GM12878 (cell line): ENCODE data around the gene TATDN3. TPM values are rescaled to one million over a fixed set of nuclear protein-coding genes. Genes with fewer than 3 reads are reported as not detected.

Experiments
- ATAC-seq: fragments of 200-7000 bp; cut with Tn5 transposase; 3 replicates; pipeline ENCODE4 v1.9.1; 2020; ENCODE audit warnings: mild to moderate bottlenecking, moderate library complexity
- BruUV-seq: library from RNA; stranded (reverse); fragments of 400-500 nt; replicated peaks from 2 replicates; lab custom pipeline; 2021; lab: Mats Ljungman, UMichigan
- CTCF ChIA-PET: fragments of 300-600 bp; sonication (Branson Sonifier 250); formaldehyde crosslinking; extraction: SDS; loops from one replicate; lab custom pipeline; 2021; ENCODE audit warnings: inconsistent platforms; lab: Yijun Ruan, JAX
- POLR2A ChIA-PET: fragments of 350-600 bp; formaldehyde crosslinking; extraction: SDS; loops from one replicate; lab custom pipeline; 2021; ENCODE audit warnings: inconsistent platforms; lab: Charles Lee
- RAD21 ChIA-PET: fragments of 300-600 bp; sonication (Branson Sonifier 250); formaldehyde crosslinking; loops from one replicate; lab custom pipeline; 2023; ENCODE audit warnings: antibody characterized with exemption; ENCODE audit not compliant: unreplicated experiment; lab: Charles Lee
- SMC1A ChIA-PET: fragments of 300-600 bp; sonication (Branson Sonifier 250); formaldehyde crosslinking; loops from one replicate; lab custom pipeline; 2023; ENCODE audit not compliant: unreplicated experiment, uncharacterized antibody; lab: Charles Lee
- DNase-seq: peaks from one replicate; pipeline ENCODE4 v3.0.0-alpha.2; 2011; ENCODE audit warnings: low read depth, low spot score
- FAIRE-seq: peaks from 3 replicates; lab custom pipeline; 2011; peaks lifted over from hg19 to GRCh38; lab: Jason Lieb, UNC
- H2AFZ ChIP-seq: 2 replicates; pipeline ENCODE4 v1.6.0; 2011; ENCODE audit warnings: low read depth, low read length, control low read depth; ENCODE audit not compliant: control insufficient read depth
- H3K27ac ChIP-seq: 2 replicates; pipeline ENCODE4 v1.5.1; 2011; ENCODE audit warnings: control low read depth; ENCODE audit not compliant: control insufficient read depth, insufficient read depth
- H3K27me3 ChIP-seq, 2 experiments: replicated peaks in 1 of 2; 2 replicates each; pipeline versions ENCODE4 v1.6.0 to v1.6.1; 2011; ENCODE audit warnings: low read length in 1 of 2; ENCODE audit not compliant: control insufficient read depth in 2 of 2, insufficient read depth in 2 of 2
- H3K36me3 ChIP-seq, 2 experiments: 2 replicates each; pipeline ENCODE4 v1.5.1; 2011; ENCODE audit warnings: low read length in 1 of 2; ENCODE audit not compliant: control insufficient read depth in 2 of 2, insufficient read depth in 2 of 2
- H3K4me1 ChIP-seq: 2 replicates; pipeline ENCODE4 v1.6.1; 2011; ENCODE audit warnings: mild to moderate bottlenecking, low read length, moderate library complexity, mixed read lengths; ENCODE audit not compliant: control insufficient read depth, insufficient read depth
- H3K4me2 ChIP-seq: 2 replicates; pipeline ENCODE4 v1.6.0; 2011; ENCODE audit warnings: control low read depth; ENCODE audit not compliant: control insufficient read depth, insufficient read depth
- H3K4me3 ChIP-seq: fragments of 200-600 bp; sonication (generic); 2 replicates; pipeline ENCODE4 v1.5.1; 2016
- H3K79me2 ChIP-seq: 2 replicates; pipeline ENCODE4 v1.6.0; 2011; ENCODE audit warnings: low read length; ENCODE audit not compliant: control insufficient read depth, insufficient read depth
- H3K9ac ChIP-seq: 2 replicates; pipeline ENCODE4 v1.8.0; 2011; ENCODE audit warnings: low read length, control low read depth, mixed read lengths; ENCODE audit not compliant: control insufficient read depth, insufficient read depth
- H3K9me3 ChIP-seq: replicated peaks from 3 replicates; pipeline ENCODE4 v1.5.1; 2011; ENCODE audit warnings: mild to moderate bottlenecking, low read length; ENCODE audit not compliant: control insufficient read depth, insufficient read depth
- H4K20me1 ChIP-seq: 2 replicates; pipeline ENCODE4 v1.6.0; 2011; ENCODE audit not compliant: control insufficient read depth, insufficient read depth
- ETV6 ChIP-seq, 2 experiments: fragments of 450-650 bp in 1 of 2; IDR thresholded peaks in 1 of 2; conservative IDR thresholded peaks in 1 of 2; 2 replicates each; pipeline ENCODE4 v1.6.1; 2014; ENCODE audit warnings: antibody characterized with exemption in 1 of 2, borderline replicate concordance in 1 of 2, low read depth in 1 of 2, mild to moderate bottlenecking in 1 of 2, moderate library complexity in 1 of 2
- IKZF1 ChIP-seq: fragments of 450-650 bp; conservative IDR thresholded peaks from 2 replicates; pipeline ENCODE4 v1.6.1; 2017; ENCODE audit warnings: antibody characterized with exemption, mild to moderate bottlenecking
- JUNB ChIP-seq: IDR thresholded peaks from 2 replicates; pipeline ENCODE4 v1.6.1; 2016; ENCODE audit warnings: antibody characterized with exemption, mild to moderate bottlenecking
- JUND ChIP-seq: IDR thresholded peaks from 2 replicates; pipeline ENCODE4 v1.6.1; 2012; ENCODE audit warnings: low read depth, mild to moderate bottlenecking, low read length, improper control_type of control experiment, moderate library complexity
- YBX1 ChIP-seq: fragments of 450-650 bp; IDR thresholded peaks from 2 replicates; pipeline ENCODE4 v1.6.1; 2016; ENCODE audit warnings: antibody characterized with exemption
- ZNF384 ChIP-seq: IDR thresholded peaks from 2 replicates; pipeline ENCODE4 v1.6.1; 2012; ENCODE audit warnings: low read depth, mild to moderate bottlenecking, low read length, improper control_type of control experiment, borderline replicate concordance
- WGBS: methylation state at CpG from one replicate; pipeline ENCODE4 v1.1.6; 2016; ENCODE audit warnings: low lambda C conversion rate; ENCODE audit not compliant: insufficient replicate concordance, insufficient coverage; ENCODE audit errors: missing lambda C conversion rate; 5-methylcytosine and 5-hydroxymethylcytosine counted together
- in situ Hi-C: fragments of 300-500 bp; cut with MboI; formaldehyde crosslinking; loops from 9 replicates; pipeline ENCODE4 v1.14.3; 2018; ENCODE audit warnings: mixed read lengths
- intact Hi-C: fragments of 100-400 bp; cut with micrococcal nuclease; formaldehyde crosslinking; loops from one replicate; pipeline ENCODE4 v1.14.2; 2022; ENCODE audit not compliant: unreplicated experiment
- polyA plus RNA-seq, 11 experiments: library from polyadenylated mRNA; depleted of rRNA in 4 of 11; unstranded in 6 of 11; stranded (reverse) in 5 of 11; fragments of >200 nt; fragmentation: Nextera tagmentation in 4 of 11; fragmentation: Illumina TruSeq in 1 of 11; extraction: Ambion mirVana in 4 of 11; extraction: Trizol in 1 of 11; gene quantifications; 1 replicate in 1 of 11; 2 replicates in 10 of 11; pipeline versions ENCODE4 v1.2.1 to v1.2.3, GENCODE V29; 2011 to 2016; ENCODE audit warnings: inconsistent platforms in 2 of 11, missing spikeins in 2 of 11, low read depth in 1 of 11
- total RNA-seq, 4 experiments: library from RNA; depleted of rRNA in 3 of 4; stranded (reverse); fragments of >200 nt in 3 of 4; fragmentation: Illumina TruSeq in 1 of 4; extraction: Trizol in 1 of 4; gene quantifications; 2 replicates each; pipeline versions ENCODE4 v1.2.1 to v1.2.3, GENCODE V29; 2013 to 2021

TATDN3 gene
- total and polyA plus RNA-seq, 10 of the 15 experiments (the other 5 are each of a cell fraction or from before 2014, with no cell fraction given), result 15.5 to 40.0 (median 22.7) TPM

DNA sequence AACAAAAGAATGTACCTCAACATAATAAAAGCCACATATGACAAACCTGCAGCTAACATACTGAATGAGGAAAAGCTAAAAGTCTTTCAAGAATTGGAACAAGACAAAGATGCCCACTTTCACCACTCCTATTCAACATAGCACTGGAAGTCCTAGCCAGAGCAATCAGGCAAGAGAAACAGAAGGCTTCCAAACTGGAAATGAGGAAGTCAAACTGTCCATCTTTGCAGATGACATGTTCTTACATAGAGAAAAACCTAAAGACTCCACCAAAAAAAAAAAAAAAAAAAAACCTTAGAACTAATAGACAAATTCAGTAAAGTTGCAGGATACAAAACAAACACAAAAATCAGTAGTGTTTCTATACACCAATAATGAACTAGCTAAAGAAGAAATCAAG is 20.4 kb upstream of the TATDN3 start (continued):
- TF ChIP-seq ETV6 (conservative IDR thresholded peaks at IDR 0.05 in 1 of 2, IDR thresholded peaks at IDR 0.05 in 1 of 2; ENCODE audit: borderline replicate concordance in 1 of 2, low read depth in 1 of 2) (no peak), JUND (no peak)

DNA sequence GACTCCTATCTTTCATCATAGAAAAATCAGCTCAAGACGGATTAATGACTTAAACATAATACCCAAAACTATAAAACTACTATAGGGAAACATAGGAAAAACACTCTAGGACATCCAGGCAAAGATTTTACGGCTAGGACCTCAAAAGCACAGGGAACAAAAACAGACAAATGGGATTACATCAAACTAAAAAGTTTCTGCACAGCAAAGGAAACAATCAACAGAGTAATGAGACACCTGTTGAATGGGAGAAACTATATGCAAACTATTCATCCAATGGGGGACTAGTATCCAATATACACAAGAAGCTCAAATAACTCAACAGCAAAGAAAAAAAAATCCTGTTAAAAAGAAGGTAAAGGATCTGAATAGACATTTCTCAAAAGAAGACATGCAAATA is 18.7 kb upstream of the TATDN3 start:
- Histone ChIP-seq H4K20me1 (no peaks in the 10 kb centered on the region), H3K4me1 (peaks cover 4% of the 10 kb centered on the region; the same call in 1 of the 2 replicates), H3K27me3 (no peaks in the 10 kb centered on the region), H3K36me3 (no peaks in the 10 kb centered on the region), H2AFZ (no peak overlapping the region), H3K9ac (no peak overlapping the region), H3K27ac (no peak overlapping the region), H3K4me3 (no peak overlapping the region), H3K79me2 (peaks cover 7% of the 10 kb centered on the region), H3K4me2 (no peak overlapping the region), H3K9me3 (peaks cover 17% of the 10 kb centered on the region)
- in situ Hi-C loops, result loop anchor here (5.0 kb wide), 1 partner anchor 306 kb away; no protein-coding TSS in a partner anchor
- DNase-seq (no peak), FAIRE-seq (no peak), ATAC-seq (no peak)
- ChIA-PET POLR2A (interaction anchor here (1.0 kb wide), 1 partner anchor 14 kb away, joined by 3 read pairs; no protein-coding TSS in a partner anchor), CTCF (interaction anchor here (0.8 to 4.7 kb wide), 10 partner anchors 9 to 295 kb away, joined by 3 to 22 read pairs (median 4); partner anchors contain the start of gene BATF3), RAD21 (interaction anchor here (1.1 kb wide), 1 partner anchor 108 kb away, joined by 4 read pairs; no protein-coding TSS in a partner anchor), SMC1A (interaction anchor here (0.9 to 4.0 kb wide), 8 partner anchors 9 to 296 kb away, joined by 3 to 11 read pairs (median 4); no protein-coding TSS in a partner anchor)
- TF ChIP-seq ZNF384 (no peak), IKZF1 (no peak), JUNB (no peak), YBX1 (no peak)
- BruUV-seq, result no TSS peak
- 98% methylated on average over 2 of the region's 2 CpGs for WGBS
- intact Hi-C loops, result no loop called here
